T follicular helper cell (primary cell): ENCODE results near the gene C10orf67.

ENCODE experiments used
- DNase-seq: peaks from one replicate; pipeline ENCODE4 v3.0.0-alpha.2; 2020; ENCODE audit warnings: low read depth

C10orf67 gene

GRCh38 chr10:23198940-23199767 lies 145.4 kb downstream of the C10orf67 start:
- DNase-seq: no peak

GRCh38 chr10:23198610-23198939 lies 146.0 kb downstream of the C10orf67 start:
- no peak for DNase-seq

- DNase-seq: no peak
Measured at GRCh38 chr10:23197416-23197861, 147.2 kb downstream of the C10orf67 start.

- DNase-seq: no peak
Measured at GRCh38 chr10:23196915-23197314, 147.7 kb downstream of the C10orf67 start.

GRCh38 chr10:23195846-23196600 lies 148.6 kb downstream of the C10orf67 start:
- no peak for DNase-seq

GRCh38 chr10:23194966-23195845 lies 149.4 kb downstream of the C10orf67 start:
- no peak for DNase-seq

GRCh38 chr10:23194471-23194965 lies 150.1 kb downstream of the C10orf67 start:
- no peak for DNase-seq

- DNase-seq: no peak
Measured at GRCh38 chr10:23193435-23194074, 151.0 kb downstream of the C10orf67 start.

- DNase-seq: no peak
Measured at GRCh38 chr10:23192712-23193434, 151.7 kb downstream of the C10orf67 start.

- no peak for DNase-seq
Measured at GRCh38 chr10:23191764-23192711, 152.6 kb downstream of the C10orf67 start, which contains the start of gene PTF1A. TSS of gene PTF1A (plus strand) at chr10:23192312. CDS start at chr10:23192531, 219 bp downstream.

- no peak for DNase-seq
Measured at GRCh38 chr10:23190872-23191763, 153.5 kb downstream of the C10orf67 start.

- DNase-seq: no peak
Measured at GRCh38 chr10:23189024-23189423, 155.6 kb downstream of the C10orf67 start.

- no peak for DNase-seq
Measured at GRCh38 chr10:23187155-23187554, 157.4 kb downstream of the C10orf67 start.

- no peak for DNase-seq
Measured at GRCh38 chr10:23186697-23187096, 157.9 kb downstream of the C10orf67 start.

- DNase-seq: no peak
Measured at GRCh38 chr10:23186178-23186577, 158.4 kb downstream of the C10orf67 start.

GRCh38 chr10:23174977-23175512 lies 169.6 kb downstream of the C10orf67 start:
- DNase-seq: no peak

- DNase-seq: no peak
Measured at GRCh38 chr10:23174074-23174976, 170.3 kb downstream of the C10orf67 start.
